Esophagus squamous epithelium (tissue), 4 donors: ENCODE data around the gene LRP2.

Experiments
- CTCF ChIP-seq, 6 experiments: fragments of 450-650 bp in 4 of 6; fragments of 200-600 bp in 2 of 6; sonication (generic) in 2 of 6; IDR thresholded peaks; one replicate each; pipeline ENCODE4 v1.5.1; 2016 to 2019; ENCODE audit warnings: antibody characterized with exemption in 6 of 6, mild to moderate bottlenecking in 4 of 6, moderate library complexity in 4 of 6
- POLR2A ChIP-seq, 4 donors: fragments of 450-650 bp; IDR thresholded peaks; one replicate each; pipeline ENCODE4 v1.6.1; 2017; ENCODE audit warnings: antibody characterized with exemption in 4 of 4, mild to moderate bottlenecking in 4 of 4, moderate library complexity in 3 of 4

DNA sequence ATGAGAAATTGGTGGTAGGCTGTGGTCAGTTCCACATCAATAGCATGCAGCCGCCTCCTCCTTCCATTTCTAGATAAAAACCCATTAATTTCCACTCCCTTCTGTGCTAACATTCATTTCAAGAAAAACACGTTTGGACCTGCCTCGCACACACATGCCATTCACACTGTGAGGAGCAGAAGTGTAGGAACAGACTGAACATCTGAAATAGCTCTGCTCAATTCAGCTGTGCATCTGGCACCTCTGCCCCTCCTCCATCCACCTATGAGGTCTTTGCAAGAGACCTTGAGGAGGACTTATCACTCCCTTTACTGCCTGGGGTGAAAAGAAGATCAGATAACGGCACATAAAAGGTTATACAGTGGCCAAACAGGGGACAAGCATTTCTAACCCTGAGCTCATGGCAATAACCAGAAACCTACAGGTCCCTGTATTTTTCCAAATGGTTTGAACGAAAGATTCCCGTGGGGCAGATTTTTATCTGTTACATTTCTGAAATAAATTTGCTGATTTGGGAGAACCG is 30.8 kb upstream of the LRP2 start:
- TF ChIP-seq POLR2A (IDR thresholded peaks at IDR 0.05) (no peak), CTCF (IDR thresholded peaks at IDR 0.05) (no peak)
